NCI-H460 (cell line): Measurements from ENCODE around the gene IAH1. TPM values are rescaled to one million over a fixed set of nuclear protein-coding genes. Genes with fewer than 3 reads are reported as not detected.

Experiments
- DNase-seq: peaks from one replicate; pipeline ENCODE4 v3.0.0-alpha.2; 2016; ENCODE audit warnings: low read depth; ENCODE audit errors: extremely low read depth
- polyA plus RNA-seq: library from polyadenylated mRNA; depleted of rRNA; stranded (reverse); fragments of >200 nt; gene quantifications from 2 replicates; pipeline ENCODE4 v1.2.3, GENCODE V29; 2014; cell fraction: nucleus; rRNA removed
- total RNA-seq: library from RNA; depleted of rRNA; stranded (reverse); fragments of >200 nt; shearing (Covaris generic); gene quantifications from 2 replicates; pipeline ENCODE4 v1.2.3, GENCODE V29; 2014; rRNA removed

The IAH1 gene, protein sequence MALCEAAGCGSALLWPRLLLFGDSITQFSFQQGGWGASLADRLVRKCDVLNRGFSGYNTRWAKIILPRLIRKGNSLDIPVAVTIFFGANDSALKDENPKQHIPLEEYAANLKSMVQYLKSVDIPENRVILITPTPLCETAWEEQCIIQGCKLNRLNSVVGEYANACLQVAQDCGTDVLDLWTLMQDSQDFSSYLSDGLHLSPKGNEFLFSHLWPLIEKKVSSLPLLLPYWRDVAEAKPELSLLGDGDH
- 101 and 109 TPM in 2 replicates for total RNA-seq
- 90.0 and 118 TPM in 2 replicates for polyA plus RNA-seq

DNA sequence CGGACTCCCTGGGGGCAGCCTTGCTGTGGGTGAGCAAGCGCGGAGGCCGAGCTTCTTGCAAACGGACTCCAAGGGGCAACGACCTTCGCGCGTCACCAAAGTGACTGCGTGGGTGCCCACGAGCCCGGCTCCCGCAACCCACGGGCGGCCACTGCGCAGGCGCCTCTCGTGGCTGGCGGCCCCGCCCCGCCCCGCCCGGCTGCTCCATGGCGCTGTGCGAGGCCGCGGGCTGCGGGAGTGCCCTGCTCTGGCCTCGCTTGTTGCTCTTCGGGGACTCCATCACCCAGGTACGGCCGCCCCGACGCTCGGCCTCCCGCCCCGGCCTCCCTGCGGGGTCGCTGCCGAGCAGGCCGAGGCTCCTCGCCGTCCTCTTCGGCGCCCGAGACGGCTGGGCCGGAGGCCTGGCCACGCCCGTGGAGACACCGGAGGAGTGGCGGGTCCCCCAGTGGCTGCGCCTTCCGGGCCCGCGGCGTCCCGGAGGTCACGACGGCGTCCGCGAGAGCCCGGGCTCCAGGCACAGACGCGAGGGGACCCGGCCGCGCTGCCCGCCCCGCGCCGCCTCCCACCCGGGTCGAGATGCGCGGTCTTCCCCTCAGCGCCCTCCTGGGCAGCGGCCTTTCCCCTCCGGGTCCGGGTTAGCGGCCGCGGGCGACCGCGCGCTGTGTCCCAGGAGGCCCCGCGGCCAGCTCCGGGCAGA lies at the start of gene IAH1:
TSS of gene IAH1 (plus strand) at position 191 of the 697 bp plus-strand sequence. CDS start at position 207, 16 bp downstream.
- peak; percentile 33 for DNase-seq

DNA sequence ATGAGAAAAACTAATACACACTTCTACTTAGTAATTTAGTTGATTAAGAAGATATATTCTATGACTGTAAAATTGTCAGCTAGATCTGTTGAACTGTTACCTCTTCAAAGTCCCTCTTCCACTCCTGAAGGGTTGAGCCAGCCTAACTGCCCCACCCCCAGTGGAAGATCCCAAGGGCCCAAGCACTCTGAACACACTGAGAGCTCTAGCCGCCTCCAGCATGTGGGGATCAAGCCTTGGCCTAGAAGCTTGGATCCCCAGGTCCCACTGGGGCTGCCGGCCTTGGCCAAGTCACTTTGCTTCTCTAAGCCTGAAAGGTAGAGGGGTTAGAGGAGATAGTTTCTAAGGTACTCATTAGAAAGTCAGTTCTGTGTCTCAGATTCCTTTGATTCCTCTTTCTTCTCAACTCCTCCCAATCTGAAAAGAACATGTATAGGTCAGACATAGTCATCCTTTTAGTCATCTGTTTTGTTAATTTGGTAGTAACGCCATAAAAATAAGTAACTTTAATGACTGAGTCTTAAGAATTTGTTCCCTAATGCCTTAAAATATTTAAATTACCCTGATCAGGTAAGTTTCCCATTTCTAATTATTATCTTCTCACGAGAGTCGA lies 45.3 kb upstream of the IAH1 start:
- DNase-seq = no peak

DNA sequence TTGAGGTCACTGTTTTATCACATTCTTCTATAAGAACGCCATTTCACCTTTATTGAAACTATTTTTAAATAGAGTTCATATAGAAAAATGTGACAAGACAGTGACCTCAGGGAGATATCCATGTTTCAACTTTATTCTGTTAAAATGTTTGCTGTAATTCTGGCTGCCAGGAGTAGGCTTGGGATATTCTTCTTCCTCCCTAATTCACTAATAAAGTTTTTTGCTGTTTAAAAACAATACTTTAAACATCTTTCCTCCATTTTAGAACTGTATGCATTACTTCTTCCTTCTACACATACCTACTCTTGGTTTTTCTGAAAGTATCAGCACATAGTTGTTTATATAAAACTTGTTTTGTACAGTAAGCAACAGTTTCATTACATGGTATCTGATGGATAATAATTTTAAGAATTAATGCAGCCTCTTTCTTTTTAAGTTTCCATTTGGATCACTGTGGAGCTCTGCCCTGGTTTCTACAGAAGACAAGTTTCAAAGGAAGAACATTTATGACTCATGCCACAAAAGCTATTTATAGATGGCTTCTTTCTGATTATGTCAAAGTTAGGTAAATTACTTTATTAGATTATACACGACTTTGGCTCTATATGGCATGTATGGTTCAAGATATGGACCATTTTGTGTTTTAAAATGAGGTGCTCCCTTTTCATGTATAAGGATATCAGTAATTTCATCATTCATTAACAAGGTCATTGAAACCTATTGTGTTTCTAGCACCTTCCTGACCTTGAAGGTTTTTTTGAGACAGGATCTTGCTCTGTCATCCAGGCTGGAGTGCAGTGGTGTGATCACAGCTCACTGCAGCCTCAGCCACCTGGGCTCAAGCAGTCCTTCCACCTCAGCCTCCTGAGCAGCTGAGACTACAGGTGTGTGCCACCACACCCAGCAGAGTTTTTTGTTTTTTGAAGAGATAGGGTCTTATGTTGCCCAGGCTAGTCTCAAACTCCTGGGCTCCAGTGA lies 43.7 kb upstream of the IAH1 start:
- DNase-seq = no peak

- no peak for DNase-seq
These were observed 39.9 kb upstream of the IAH1 start for GRCh38 chr2:9434489-9434888.

DNA sequence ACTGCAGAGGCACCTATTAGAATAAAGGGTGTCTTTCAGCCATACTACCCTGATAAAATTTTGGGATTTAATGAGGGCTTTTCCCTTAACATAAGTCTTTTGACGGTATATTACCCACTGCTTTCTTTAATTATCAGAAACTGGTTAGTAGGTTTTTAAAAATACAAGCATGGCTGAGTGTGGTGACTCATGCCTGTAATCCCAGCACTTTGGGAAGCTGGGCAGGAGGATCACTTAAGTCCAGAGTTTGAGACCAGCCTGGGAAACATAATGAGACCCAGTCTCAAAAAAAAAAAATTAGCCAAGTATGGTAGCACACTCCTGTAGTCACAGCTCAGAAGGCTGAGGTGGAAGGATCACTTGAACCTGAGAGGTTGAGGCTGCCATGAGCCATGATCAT lies 34.8 kb upstream of the IAH1 start:
- DNase-seq = no peak

DNA sequence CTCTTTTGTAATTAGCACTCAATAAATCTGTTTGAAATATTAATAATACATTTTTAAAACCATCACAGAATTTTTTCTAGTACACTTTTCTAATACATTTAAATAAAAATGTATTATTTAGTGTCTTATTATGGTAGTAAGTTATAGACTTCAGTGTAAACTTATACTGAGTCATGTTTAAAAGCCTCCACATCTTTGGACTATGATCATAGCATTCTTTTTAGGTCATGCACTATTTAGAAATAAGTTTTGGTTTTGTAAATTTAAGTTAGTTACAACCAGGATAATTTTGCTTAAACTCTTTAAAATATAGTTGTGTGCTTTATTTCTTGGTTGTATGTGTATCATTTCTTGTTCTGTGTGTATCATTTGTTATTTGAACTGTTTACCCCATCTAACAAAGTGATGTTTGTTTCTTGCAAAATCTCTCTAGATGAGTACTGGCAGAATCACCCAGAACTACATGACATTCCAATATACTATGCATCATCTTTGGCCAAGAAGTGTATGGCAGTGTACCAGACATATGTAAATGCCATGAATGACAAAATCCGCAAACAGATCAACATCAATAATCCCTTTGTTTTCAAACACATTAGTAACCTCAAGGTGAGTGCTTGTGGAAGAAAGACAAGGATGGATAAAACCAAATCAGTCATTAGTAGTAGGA lies 34.2 kb upstream of the IAH1 start:
- DNase-seq = no peak

DNA sequence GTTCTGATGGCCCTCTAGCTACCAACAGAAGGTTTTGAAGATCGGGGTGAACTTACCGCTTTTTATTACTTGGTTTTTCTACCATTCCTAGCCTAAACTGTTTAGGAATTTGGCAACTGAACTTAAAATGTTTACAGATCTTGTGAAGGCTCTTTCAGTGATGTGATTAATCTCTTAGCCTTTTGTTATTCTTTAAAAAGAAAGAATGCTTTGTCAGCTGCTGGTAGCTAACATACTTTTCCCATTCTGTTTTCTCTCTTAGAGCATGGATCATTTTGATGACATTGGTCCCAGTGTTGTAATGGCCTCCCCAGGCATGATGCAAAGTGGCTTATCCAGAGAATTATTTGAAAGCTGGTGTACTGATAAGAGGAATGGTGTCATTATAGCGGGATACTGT lies 32.8 kb upstream of the IAH1 start:
- DNase-seq = no peak

DNA sequence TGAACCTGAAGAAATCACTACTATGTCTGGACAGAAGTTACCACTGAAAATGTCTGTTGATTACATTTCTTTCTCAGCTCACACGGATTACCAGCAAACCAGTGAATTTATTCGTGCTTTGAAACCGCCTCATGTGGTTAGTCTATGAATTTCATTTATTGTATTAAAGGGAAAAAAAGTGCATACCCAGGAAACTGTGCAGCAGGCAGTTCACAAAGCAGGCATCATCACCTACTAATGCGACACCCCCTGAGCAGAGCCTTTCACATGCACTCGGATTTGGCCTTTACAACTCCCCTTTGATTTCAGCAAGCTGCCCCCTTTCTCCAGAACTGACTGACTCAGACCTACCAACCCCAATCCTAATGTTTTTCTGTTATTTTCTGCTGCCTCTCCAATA lies 30.8 kb upstream of the IAH1 start:
- DNase-seq = no peak

DNA sequence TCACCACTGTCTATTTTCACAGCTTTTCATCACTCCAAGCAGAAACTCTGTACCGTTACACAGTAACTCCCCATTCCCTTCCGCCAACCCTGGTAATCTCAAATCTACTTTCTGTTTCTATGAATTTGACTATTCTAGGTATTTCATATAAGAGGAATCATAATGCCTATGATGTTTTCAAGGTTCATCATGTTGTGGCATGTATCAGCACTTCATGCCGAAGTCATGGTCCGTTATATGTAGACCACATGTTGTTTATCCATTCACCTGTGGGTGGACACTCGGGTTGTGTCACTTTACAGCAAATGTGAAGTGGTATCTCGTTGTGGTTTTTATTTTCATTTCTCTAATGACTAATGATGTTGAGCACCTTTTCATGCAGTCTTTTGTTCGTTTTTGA lies 29.3 kb upstream of the IAH1 start:
- DNase-seq = no peak

- no peak for DNase-seq
These were observed 23.1 kb upstream of the IAH1 start for GRCh38 chr2:9451231-9451630.

- DNase-seq = no peak
These were observed 13.8 kb upstream of the IAH1 start for GRCh38 chr2:9460441-9461017.

GRCh38 chr2:9461079-9461478 lies 13.3 kb upstream of the IAH1 start:
- no peak for DNase-seq

DNA sequence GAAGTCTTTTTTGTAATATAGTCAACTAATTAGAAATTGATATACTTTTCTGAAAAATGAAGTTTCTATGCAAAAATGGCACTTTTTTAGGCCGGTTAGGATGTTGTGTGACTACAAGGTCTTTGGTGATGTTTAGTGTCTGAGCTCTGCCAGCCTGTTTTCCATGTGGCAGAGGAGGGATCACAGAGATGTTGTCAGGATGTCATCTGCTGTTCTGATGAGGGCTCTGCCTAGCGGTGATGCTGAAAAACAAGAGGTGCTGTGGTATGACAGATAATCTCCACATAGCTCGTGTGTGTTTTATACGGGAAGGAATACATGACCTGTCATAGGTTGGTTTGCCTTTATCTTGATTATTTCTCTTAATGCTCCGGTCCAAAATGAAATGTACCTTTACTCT lies 12.0 kb upstream of the IAH1 start:
- DNase-seq = no peak

DNA sequence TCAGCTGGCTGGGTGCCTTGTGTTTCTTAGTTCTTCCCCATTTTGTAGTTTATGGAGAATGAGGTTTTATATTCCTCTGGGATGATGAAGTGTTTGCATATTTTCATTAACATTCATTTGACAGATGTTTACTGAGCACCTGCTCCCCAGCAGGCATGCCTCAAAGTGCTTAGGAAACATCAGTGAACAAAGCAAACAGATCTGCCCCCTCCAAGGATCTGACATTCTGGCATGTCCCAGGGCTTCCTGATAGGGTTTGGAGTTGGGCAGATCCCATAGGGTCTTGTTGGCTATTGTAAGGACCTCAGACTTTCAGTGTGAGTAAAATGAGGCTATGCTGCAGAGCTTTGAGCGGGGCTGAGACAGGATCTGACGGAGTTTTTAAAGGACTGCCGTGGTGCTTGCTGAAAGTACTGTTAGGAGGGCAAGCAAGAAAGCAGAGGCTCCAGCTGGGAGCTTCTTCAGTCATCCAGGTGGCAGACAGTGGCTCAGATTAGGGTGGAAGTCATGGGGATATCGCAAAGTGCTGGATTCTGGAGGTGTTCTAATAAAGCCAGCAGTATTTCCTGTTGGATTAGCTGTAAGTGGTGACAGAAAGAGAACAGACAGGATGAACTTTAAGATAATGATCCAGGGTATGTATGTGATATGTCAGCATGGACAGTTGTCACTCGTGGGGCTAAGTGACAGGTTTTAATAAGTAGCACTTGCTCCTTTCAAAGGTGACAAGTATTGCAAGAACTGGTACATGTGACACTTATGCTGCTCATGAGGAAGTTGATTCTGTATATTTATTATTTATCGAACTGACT lies 11.3 kb upstream of the IAH1 start:
- DNase-seq = no peak

GRCh38 chr2:9463698-9464034 lies 10.7 kb upstream of the IAH1 start:
- DNase-seq = no peak

DNA sequence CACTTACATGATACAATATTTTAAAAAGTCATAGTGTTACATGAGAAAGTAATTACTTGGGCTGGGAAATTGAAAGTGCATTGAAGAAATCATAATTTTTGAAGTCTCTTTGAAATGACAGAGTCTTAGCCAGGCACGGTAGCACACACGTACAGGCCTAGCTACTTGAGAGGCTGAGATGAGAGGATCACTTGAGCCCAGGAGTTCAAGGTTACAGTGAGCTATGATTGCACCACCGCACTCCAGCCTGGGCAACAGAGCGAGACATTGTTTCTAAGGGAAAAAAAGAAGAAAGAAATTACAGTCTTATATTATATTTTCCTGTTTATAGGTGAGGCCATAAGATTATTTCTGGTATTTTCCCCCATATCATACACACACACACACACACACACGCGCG lies 9.2 kb upstream of the IAH1 start:
- no peak for DNase-seq

DNA sequence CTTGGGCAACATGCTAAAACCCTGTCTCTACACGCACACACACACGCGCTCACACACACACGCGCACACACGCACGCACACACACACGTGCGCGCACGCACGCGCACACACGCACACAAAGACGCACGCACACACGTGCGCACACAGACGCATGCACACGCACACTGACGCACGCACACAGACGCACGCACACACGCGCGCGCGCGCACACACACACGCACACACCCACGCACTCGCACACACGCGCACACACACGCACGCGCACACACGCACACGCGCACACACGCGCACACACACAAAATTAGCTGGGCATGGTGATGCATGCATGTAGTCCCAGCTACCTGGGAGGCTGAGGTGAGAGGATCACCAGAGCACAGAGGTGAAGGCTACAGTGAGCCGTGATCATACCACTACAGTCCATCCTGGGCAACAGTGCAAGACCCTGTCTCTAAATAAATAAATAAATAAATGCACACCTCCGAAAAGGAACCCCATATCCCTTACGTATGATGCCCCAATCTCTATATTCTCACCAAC lies 8.1 kb upstream of the IAH1 start:
- DNase-seq = no peak

DNA sequence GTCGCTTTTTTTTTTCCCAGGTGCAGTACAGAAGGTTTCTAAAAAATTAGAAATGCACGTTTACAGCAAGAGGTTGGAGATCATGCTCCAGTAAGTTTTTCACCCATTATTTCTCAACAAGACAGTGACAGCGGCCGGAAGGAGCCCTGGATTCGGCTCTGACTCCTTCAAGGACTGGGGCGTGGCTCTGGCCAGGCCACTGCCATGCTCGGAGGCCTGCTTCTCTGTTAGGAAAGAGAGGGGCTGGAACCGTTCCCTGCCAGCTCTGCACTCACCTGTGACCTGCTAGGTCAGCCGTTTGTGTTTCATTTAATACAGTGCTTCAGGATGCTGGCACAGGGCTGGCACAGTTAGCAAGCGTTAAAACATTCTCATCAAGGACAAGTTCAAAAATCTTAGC lies 6.7 kb upstream of the IAH1 start:
- DNase-seq = no peak

GRCh38 chr2:9471206-9471605 lies 3.1 kb upstream of the IAH1 start:
- no peak for DNase-seq
